SJCRH30 (cell line): Measurements from ENCODE around the gene PCDHA11. TPM values are rescaled to one million over a fixed set of nuclear protein-coding genes. Genes with fewer than 3 reads are reported as not detected.
"Not testable (repeated sequence)": the region's sequence is repeated elsewhere in the genome, so short reads cannot be mapped to it uniquely, and the experiment has no call there.

Experiments
- DNase-seq, 2 experiments: peaks; one replicate each; pipeline ENCODE4 v3.0.0-alpha.2; 2015 to 2020
- H3K27ac ChIP-seq: fragments of 250-450 bp; sonication (Bioruptor Pico); 2 replicates; pipeline ENCODE4 v1.5.1; 2020; ENCODE audit warnings: mild to moderate bottlenecking, moderate library complexity
- H3K27me3 ChIP-seq: fragments of 250-450 bp; sonication (Bioruptor Pico); 2 replicates; pipeline ENCODE4 v1.5.1; 2020; ENCODE audit warnings: mild to moderate bottlenecking, moderate library complexity
- H3K36me3 ChIP-seq: fragments of 250-450 bp; sonication (Bioruptor Pico); 2 replicates; pipeline ENCODE4 v1.5.1; 2020; ENCODE audit warnings: mild to moderate bottlenecking, moderate library complexity
- H3K4me1 ChIP-seq: fragments of 250-450 bp; sonication (Bioruptor Pico); 2 replicates; pipeline ENCODE4 v1.5.1; 2020; ENCODE audit warnings: mild to moderate bottlenecking, moderate library complexity
- H3K4me3 ChIP-seq: fragments of 250-450 bp; sonication (Bioruptor Pico); 2 replicates; pipeline ENCODE4 v1.5.1; 2020; ENCODE audit warnings: mild to moderate bottlenecking, moderate library complexity
- H3K9me3 ChIP-seq: fragments of 250-450 bp; sonication (Bioruptor Pico); replicated peaks from 2 replicates; pipeline ENCODE4 v1.5.1; 2020; ENCODE audit warnings: mild to moderate bottlenecking, moderate library complexity
- total RNA-seq: library from RNA; depleted of rRNA; stranded (reverse); fragments of >200 nt; shearing (Covaris generic); gene quantifications from 2 replicates; pipeline ENCODE4 v1.2.3, GENCODE V29; 2014; rRNA removed

The PCDHA11 gene
- total RNA-seq, 1 experiment from 2014 or later: not detected

DNA sequence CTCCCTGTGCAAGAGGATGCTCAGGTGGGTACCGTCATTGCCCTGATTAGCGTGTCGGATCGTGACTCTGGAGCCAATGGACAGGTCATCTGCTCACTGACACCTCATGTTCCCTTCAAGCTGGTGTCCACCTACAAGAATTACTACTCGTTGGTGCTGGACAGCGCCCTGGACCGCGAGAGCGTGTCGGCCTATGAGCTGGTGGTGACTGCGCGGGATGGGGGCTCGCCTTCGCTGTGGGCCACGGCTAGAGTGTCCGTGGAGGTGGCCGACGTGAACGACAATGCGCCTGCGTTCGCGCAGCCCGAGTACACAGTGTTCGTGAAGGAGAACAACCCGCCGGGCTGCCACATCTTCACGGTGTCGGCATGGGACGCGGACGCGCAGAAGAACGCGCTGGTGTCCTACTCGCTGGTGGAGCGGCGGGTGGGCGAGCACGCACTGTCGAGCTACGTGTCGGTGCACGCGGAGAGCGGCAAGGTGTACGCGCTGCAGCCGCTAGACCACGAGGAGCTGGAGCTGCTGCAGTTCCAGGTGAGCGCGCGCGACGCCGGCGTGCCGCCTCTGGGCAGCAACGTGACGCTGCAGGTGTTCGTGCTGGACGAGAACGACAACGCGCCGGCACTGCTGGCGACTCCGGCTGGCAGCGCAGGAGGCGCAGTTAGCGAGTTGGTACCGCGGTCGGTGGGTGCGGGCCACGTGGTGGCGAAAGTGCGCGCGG is 7.9 kb downstream of the PCDHA11 start:
- H3K9me3 ChIP-seq, H3K36me3 ChIP-seq, H3K27ac ChIP-seq, H3K4me1 ChIP-seq, H3K4me3 ChIP-seq, H3K27me3 ChIP-seq, DNase-seq: not testable (repeated sequence)

DNA sequence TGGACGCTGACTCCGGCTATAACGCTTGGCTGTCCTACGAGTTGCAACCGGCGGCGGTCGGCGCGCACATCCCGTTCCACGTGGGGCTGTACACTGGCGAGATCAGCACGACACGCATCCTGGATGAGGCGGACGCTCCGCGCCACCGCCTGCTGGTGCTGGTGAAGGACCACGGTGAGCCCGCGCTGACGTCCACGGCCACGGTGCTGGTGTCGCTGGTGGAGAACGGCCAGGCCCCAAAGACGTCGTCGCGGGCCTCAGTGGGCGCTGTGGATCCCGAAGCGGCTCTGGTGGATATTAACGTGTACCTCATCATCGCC is 8.5 kb downstream of the PCDHA11 start:
- no peak for DNase-seq
- Histone ChIP-seq H3K4me3 (no peak overlapping the region), H3K27me3 (no peaks in the 10 kb centered on the region), H3K27ac (no peak overlapping the region), H3K4me1 (no peaks in the 10 kb centered on the region), H3K9me3 (no peaks in the 10 kb centered on the region), H3K36me3 (no peaks in the 10 kb centered on the region)

DNA sequence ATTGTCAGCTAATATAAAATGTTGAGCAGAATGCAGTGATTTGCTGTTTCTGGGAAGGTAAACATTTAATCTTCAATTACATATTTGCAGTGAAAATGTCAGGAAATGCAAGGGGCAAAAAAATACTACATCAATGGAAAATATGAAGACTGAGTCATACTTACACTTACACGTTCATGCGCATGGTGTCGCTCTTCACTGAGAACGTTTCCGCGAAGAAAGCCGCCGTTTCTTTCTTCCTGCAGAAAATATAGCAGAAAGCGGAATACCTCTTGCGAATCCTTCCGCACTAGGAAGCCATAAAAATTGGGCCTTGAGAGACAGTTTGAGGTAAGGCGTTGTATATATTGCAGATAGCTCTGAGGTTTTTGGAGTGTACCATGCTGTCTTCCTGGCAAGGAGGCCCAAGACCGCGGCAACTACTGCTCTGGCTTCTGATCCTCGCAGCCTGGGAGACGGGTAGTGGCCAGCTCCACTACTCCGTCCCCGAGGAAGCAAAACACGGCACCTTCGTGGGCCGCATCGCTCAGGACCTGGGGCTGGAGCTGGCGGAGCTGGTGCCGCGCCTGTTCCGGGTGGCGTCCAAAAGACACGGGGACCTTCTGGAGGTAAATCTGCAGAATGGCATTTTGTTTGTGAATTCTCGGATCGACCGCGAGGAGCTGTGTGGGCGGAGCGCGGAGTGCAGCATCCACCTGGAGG is 13.3 kb downstream of the PCDHA11 start, which contains the start of gene PCDHA13:
Gene PCDHA13, plus strand, starts transcription at position 236 of the 702 bp plus-strand sequence. Its CDS starts 145 bp downstream, at position 381.
- no peak for DNase-seq
- Histone ChIP-seq H3K27me3 (no peaks in the 10 kb centered on the region), H3K27ac (no peak within 1 kb of the TSS), H3K9me3 (no peaks in the 10 kb centered on the region), H3K4me3 (no peak within 1 kb of the TSS), H3K36me3 (no peaks in the 10 kb centered on the region), H3K4me1 (no peaks in the 10 kb centered on the region)

DNA sequence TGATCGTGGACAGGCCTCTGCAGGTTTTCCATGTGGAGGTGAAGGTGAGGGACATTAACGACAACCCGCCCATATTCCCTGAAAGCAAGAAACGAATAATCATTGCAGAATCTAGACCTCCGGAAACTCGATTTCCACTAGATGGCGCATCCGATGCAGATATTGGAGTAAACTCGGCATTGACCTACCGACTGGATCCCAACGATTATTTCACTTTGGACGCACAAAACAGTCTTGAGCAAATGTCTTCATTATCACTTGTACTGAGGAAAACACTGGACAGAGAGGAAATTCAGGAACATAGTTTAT is 13.8 kb downstream of the PCDHA11 start:
- peak in 1 of 2 experiments; percentile 40 for DNase-seq
- no peak overlapping the region for H3K27ac ChIP-seq

DNA sequence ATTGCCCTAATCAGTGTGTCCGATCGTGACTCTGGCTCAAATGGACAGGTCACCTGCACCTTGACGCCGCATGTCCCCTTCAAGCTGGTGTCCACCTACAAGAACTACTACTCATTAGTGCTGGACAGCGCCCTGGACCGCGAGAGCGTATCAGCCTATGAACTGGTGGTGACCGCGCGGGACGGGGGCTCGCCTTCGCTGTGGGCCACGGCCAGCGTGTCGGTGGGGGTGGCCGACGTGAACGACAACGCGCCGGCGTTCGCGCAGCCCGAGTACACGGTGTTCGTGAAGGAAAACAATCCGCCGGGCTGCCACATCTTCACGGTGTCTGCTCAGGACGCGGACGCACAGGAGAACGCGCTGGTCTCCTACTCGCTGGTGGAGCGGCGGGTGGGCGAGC is 14.6 kb downstream of the PCDHA11 start:
- Histone ChIP-seq H3K4me1 (no peaks in the 10 kb centered on the region), H3K27me3 (peaks cover 3% of the 10 kb centered on the region; the same call in 1 of the 2 replicates), H3K27ac (no peak overlapping the region), H3K9me3 (no peaks in the 10 kb centered on the region), H3K36me3 (no peaks in the 10 kb centered on the region), H3K4me3 (no peak overlapping the region)
- no peak for DNase-seq

More for the DNA sequence above, 13.8 kb downstream of the PCDHA11 start:
- Histone ChIP-seq H3K4me3 (no peak overlapping the region), H3K4me1 (no peaks in the 10 kb centered on the region), H3K27me3 (no peaks in the 10 kb centered on the region), H3K9me3 (no peaks in the 10 kb centered on the region), H3K36me3 (no peaks in the 10 kb centered on the region)

DNA sequence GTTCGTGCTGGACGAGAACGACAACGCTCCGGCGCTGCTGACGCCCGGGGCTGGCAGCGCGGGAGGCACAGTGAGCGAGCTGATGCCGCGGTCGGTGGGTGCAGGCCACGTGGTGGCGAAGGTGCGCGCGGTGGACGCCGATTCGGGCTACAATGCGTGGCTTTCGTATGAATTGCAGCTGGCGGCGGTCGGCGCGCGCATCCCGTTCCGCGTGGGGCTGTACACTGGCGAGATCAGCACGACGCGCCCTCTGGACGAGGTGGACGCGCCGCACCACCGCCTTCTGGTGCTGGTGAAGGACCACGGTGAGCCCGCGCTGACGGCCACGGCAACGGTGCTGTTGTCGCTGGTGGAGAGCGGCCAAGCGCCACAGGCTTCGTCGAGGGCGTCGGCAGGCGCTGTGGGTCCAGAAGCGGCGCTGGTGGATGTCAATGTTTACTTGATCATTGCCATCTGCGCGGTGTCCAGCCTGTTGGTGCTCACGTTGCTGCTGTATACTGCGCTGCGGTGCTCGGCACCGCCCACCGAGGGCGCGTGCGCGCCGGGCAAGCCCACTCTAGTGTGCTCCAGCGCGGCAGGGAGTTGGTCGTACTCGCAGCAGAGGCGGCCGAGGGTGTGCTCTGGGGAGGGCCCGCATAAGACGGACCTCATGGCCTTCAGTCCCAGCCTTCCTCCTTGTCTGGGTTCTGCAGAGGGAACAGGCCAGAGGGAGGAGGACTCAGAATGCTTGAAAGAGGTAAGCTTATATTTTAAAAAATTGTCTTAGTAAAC is 15.4 kb downstream of the PCDHA11 start:
- no peaks in the 10 kb centered on the region for H3K4me1 ChIP-seq
- H3K9me3 ChIP-seq: no peaks in the 10 kb centered on the region
- H3K4me3 ChIP-seq: no peak overlapping the region
- DNase-seq: no peak
- H3K36me3 ChIP-seq: no peaks in the 10 kb centered on the region
- peaks cover 4% of the 10 kb centered on the region; the same call in 1 of the 2 replicates for H3K27me3 ChIP-seq
- no peak overlapping the region for H3K27ac ChIP-seq

DNA sequence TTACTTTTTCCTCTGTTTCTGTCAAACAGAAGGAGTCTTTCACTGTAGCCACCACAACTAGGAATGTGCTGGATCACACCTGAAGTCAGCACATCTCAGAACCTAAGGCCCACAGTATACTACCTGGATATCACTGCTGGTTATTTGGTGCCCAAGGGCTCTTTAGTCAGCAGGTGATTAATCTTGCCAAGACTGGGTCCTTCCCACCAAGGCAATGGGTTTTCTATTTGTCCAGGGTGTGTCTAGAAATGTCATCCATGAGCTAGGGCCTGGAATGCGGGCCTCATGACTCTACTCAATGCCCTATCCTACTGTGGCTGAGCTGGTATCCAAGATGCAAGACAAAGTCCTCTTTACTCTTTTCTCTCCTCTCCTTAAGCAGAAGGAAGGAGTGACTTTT is 47.6 kb downstream of the PCDHA11 start:
- DNase-seq: no peak
- no peak overlapping the region for H3K27ac ChIP-seq
- H3K4me1 ChIP-seq: no peaks in the 10 kb centered on the region
- no peak overlapping the region for H3K4me3 ChIP-seq
- H3K27me3 ChIP-seq: no peaks in the 10 kb centered on the region
- H3K9me3 ChIP-seq: no peaks in the 10 kb centered on the region
- no peaks in the 10 kb centered on the region for H3K36me3 ChIP-seq

Other genes with a start within 250 kb of the PCDHA11 start
- gene CD14, start 235.8 kb upstream of the PCDHA11 start, total RNA-seq: 0.18 and 0.38 TPM in 2 replicates
- gene TMCO6, start 229.5 kb upstream of the PCDHA11 start, total RNA-seq: 11.1 and 11.3 TPM in 2 replicates
- 86.0 and 106 TPM in 2 replicates for gene NDUFA2, start 221.3 kb upstream of the PCDHA11 start, total RNA-seq
- gene IK, start 221.1 kb upstream of the PCDHA11 start, total RNA-seq: 94.5 and 100 TPM in 2 replicates
- 15.5 and 17.9 TPM in 2 replicates for gene WDR55, start 204.1 kb upstream of the PCDHA11 start, total RNA-seq
- gene DND1, start 195.4 kb upstream of the PCDHA11 start, total RNA-seq: 0.41 and 1.8 TPM in 2 replicates
- gene HARS1, start 177.6 kb upstream of the PCDHA11 start, total RNA-seq: 75.2 and 82.0 TPM in 2 replicates
- 27.1 TPM in 2 replicates for gene HARS2, start 177.5 kb upstream of the PCDHA11 start, total RNA-seq
- 62.4 and 67.9 TPM in 2 replicates for gene ZMAT2, start 168.5 kb upstream of the PCDHA11 start, total RNA-seq
- not detected in 2 replicates for gene PCDHA1, start 82.8 kb upstream of the PCDHA11 start, total RNA-seq
- gene PCDHA2, start 74.1 kb upstream of the PCDHA11 start, total RNA-seq: not detected in 2 replicates
- 0.02 TPM in 1 of 2 replicates, not detected in the other for gene PCDHA3, start 67.9 kb upstream of the PCDHA11 start, total RNA-seq
- not detected in 2 replicates for gene PCDHA4, start 61.9 kb upstream of the PCDHA11 start, total RNA-seq
- gene PCDHA5, start 47.3 kb upstream of the PCDHA11 start, total RNA-seq: 0.08 and 0.18 TPM in 2 replicates
- gene PCDHA6, start 41.0 kb upstream of the PCDHA11 start, total RNA-seq: 0.10 TPM in 1 of 2 replicates, not detected in the other
- gene PCDHA7, start 34.7 kb upstream of the PCDHA11 start, total RNA-seq: not detected in 2 replicates
- 0.05 and 0.08 TPM in 2 replicates for gene PCDHA8, start 27.8 kb upstream of the PCDHA11 start, total RNA-seq
- gene PCDHA9, start 20.6 kb upstream of the PCDHA11 start, total RNA-seq: 0.02 TPM in 1 of 2 replicates, not detected in the other
- 0.05 and 0.16 TPM in 2 replicates for gene PCDHA10, start 13.1 kb upstream of the PCDHA11 start, total RNA-seq
- gene PCDHA12, start 6.4 kb downstream of the PCDHA11 start, total RNA-seq: not detected in 2 replicates
- 0.05 TPM in 1 of 2 replicates, not detected in the other for gene PCDHA13, start 13.2 kb downstream of the PCDHA11 start, total RNA-seq
- not detected in 2 replicates for gene PCDHAC1, start 57.3 kb downstream of the PCDHA11 start, total RNA-seq
- 0.08 TPM in 1 of 2 replicates, not detected in the other for gene PCDHAC2, start 97.5 kb downstream of the PCDHA11 start, total RNA-seq
- not detected in 2 replicates for gene PCDHB1, start 182.4 kb downstream of the PCDHA11 start, total RNA-seq
- 24.4 and 24.6 TPM in 2 replicates for gene PCDHB2, start 225.7 kb downstream of the PCDHA11 start, total RNA-seq
- 1.3 and 1.6 TPM in 2 replicates for gene PCDHB3, start 231.5 kb downstream of the PCDHA11 start, total RNA-seq